Activated naive CD4-positive, alpha-beta T cell treated with anti-CD3 and anti-CD28 coated beads, Interleukin-2, amount 50 U/mL, for 24 hours (primary cell): ENCODE results near the gene SMAP2.
A peak's percentile ranks its signal among the peaks of the same experiment; 100 is the strongest.

Experiments
- H3K27ac Mint-ChIP-seq: one replicate; pipeline ENCODE4 v1.8.0; 2021; ENCODE audit warnings: mild to moderate bottlenecking, mixed read lengths
- H3K27me3 Mint-ChIP-seq: one replicate; pipeline ENCODE4 v1.8.0; 2021; ENCODE audit warnings: mixed read lengths
- H3K36me3 Mint-ChIP-seq: one replicate; pipeline ENCODE4 v1.8.0; 2021; ENCODE audit warnings: mixed read lengths
- H3K4me1 Mint-ChIP-seq: one replicate; pipeline ENCODE4 v1.8.0; 2021; ENCODE audit warnings: mixed read lengths
- H3K4me3 Mint-ChIP-seq: one replicate; pipeline ENCODE4 v1.8.0; 2021; ENCODE audit warnings: mild to moderate bottlenecking, mixed read lengths
- H3K9me3 Mint-ChIP-seq: one replicate; pipeline ENCODE4 v1.8.0; 2021; ENCODE audit warnings: mixed read lengths

Gene SMAP2

DNA sequence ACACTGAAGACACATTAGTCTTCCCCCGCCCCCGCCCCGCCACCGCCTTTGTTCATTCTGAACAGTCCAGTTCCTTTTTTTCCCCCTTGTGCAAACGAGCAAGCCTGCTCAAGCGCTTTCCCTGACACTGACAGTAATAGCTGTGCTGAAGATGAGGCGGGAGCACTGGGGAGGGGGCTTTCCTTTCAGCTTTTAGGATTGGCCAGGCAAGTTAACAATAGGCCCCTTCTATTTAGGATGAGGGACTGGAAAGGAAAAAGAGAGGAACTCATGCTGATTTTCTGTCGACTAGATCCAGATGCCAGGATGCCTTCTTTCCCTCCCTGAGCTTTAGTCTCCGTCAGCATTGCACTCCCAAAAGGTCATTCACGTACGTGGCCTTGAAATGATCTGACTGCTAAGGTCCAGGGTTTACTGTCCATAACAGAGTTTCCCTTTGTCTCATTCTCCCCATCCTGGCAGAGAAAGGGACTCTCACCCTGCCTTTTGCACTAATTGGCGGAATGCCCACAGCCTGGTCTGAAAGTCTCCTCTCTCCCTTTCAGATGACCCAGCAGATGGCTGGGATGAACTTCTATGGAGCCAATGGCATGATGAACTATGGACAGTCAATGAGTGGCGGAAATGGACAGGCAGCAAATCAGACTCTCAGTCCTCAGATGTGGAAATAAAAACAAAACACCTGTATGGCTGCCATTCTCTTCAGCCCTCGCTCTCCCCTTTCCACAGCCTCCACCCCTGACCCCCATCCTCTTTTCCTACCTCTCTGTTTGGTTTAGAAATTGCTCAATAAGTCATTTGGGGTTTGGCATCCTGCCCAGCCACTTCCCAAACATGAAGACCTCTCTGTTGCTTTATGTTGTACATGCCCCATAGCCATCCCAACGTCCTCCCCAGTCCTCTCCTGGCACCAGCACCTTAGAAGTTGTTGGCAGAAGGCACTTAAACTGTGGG lies 48.2 kb downstream of the SMAP2 start:
- Mint-ChIP-seq H3K27me3 (no peaks in the 10 kb centered on the region), H3K4me3 (no peak overlapping the region), H3K36me3 (peaks cover 53% of the 10 kb centered on the region), H3K27ac (peak overlapping the region; percentile 13), H3K4me1 (peaks cover 9% of the 10 kb centered on the region), H3K9me3 (no peaks in the 10 kb centered on the region)

DNA sequence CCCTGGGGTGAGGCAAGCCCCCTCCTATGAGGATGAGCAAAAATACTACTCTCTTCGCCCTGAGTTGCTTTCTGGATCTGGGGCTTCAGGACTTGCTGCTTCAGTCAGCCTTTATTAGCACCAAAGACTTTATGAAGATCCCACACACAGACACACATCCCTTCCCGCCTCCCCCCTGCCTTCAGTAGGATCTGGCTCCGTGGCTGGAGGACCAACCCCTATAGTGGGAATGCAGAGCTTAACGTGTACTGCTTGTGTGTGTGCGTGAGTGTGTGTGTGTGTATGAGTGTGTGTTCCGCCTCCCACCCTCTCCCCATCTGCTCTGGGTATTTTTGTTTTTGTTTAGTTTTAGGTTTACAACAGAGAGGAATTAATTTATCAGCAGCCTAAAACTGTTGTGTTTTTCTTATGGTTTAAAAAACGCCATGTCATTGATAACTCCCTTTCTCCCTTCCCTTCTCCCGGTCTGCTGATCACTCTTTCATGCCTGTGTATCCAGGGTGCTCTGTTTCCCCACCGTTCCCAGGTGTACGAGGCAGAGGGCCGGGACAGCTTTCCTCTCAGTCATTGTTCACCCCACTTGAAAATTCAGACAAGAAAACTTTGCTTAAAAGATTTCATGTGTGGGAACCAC lies 49.2 kb downstream of the SMAP2 start:
- peaks cover 9% of the 10 kb centered on the region for H3K4me1 Mint-ChIP-seq
- no peaks in the 10 kb centered on the region for H3K27me3 Mint-ChIP-seq
- no peak overlapping the region for H3K4me3 Mint-ChIP-seq
- H3K36me3 Mint-ChIP-seq, result peaks cover 46% of the 10 kb centered on the region
- H3K27ac Mint-ChIP-seq, result no peak overlapping the region
- H3K9me3 Mint-ChIP-seq, result no peaks in the 10 kb centered on the region

- H3K36me3 Mint-ChIP-seq, result peaks cover 40% of the 10 kb centered on the region
- H3K27me3 Mint-ChIP-seq, result no peaks in the 10 kb centered on the region
- H3K4me1 Mint-ChIP-seq, result peaks cover 9% of the 10 kb centered on the region
- peak overlapping the region; percentile 30 for H3K27ac Mint-ChIP-seq
- no peaks in the 10 kb centered on the region for H3K9me3 Mint-ChIP-seq
- H3K4me3 Mint-ChIP-seq, result no peak overlapping the region
Observed at GRCh38 chr1:40423264-40423642, 49.7 kb downstream of the SMAP2 start.

GRCh38 chr1:40423951-40424618 lies 50.6 kb downstream of the SMAP2 start:
- Mint-ChIP-seq H3K27me3 (no peaks in the 10 kb centered on the region), H3K4me3 (no peak overlapping the region), H3K4me1 (peaks cover 9% of the 10 kb centered on the region), H3K9me3 (no peaks in the 10 kb centered on the region), H3K27ac (peak overlapping the region; percentile 47), H3K36me3 (peaks cover 35% of the 10 kb centered on the region)

DNA sequence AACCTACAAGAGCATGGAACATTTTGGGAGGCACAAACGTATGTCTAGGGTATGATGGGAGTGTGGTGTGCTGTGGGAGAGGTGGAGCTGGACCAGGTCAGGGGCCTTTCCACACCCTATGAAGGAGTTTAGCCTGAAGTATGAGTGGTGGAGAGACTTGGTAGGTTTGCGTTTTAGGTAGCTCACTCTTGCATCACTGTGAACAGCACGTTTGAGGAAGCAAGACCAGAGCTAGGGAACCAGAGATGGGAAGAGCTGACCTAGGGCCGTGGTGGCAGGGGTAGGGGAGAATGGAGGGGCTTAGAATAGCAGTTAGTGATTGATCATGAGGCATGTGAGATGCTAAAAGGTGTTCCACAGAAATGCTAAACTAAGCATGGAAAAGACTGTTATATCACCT lies 51.7 kb downstream of the SMAP2 start:
- no peak overlapping the region for H3K4me3 Mint-ChIP-seq
- no peak overlapping the region for H3K27ac Mint-ChIP-seq
- no peaks in the 10 kb centered on the region for H3K27me3 Mint-ChIP-seq
- peaks cover 9% of the 10 kb centered on the region for H3K4me1 Mint-ChIP-seq
- H3K36me3 Mint-ChIP-seq, result peaks cover 33% of the 10 kb centered on the region
- no peaks in the 10 kb centered on the region for H3K9me3 Mint-ChIP-seq

GRCh38 chr1:40431385-40431784 lies 57.9 kb downstream of the SMAP2 start:
- Mint-ChIP-seq H3K27ac (no peak overlapping the region), H3K27me3 (no peaks in the 10 kb centered on the region)

DNA sequence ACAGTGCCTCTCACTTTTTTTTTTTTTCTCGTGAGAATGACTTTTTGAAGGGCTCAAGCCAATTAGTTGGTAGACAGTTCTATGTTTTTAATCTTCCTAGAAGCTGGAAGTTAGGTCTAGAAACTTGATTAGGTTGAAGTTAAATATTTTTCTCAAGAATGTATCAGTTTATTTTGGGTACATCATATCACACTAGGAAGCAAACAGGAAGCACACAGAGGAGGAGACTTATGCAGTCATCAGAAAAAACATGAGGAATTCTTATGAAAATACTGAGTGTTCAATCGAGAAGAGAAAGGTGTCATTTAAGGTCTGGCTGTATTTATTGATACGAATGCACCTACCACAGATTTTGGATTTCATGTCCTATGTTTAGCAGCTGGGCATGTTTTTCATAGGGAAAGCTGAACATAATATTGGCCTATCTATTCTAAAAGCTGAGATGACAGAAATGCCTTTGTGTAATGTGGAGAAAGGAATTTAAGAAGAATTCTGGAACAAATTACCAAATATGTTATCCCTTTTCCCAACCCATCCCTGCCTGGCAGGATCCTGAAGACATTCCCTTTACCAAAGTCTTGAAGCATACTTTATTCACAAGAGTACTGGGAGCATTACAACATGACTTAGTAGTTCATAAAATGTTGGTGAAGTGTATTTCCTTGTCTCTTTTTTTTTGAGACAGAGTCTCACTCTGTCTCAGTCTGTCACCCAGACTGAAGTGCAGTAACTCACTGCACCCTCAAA lies 59.3 kb downstream of the SMAP2 start:
- Mint-ChIP-seq H3K27me3 (no peaks in the 10 kb centered on the region), H3K36me3 (no peaks in the 10 kb centered on the region)

More at GRCh38 chr1:40431385-40431784, 57.9 kb downstream of the SMAP2 start:
- Mint-ChIP-seq H3K9me3 (no peaks in the 10 kb centered on the region), H3K4me3 (no peak overlapping the region), H3K4me1 (no peaks in the 10 kb centered on the region), H3K36me3 (peaks cover 4% of the 10 kb centered on the region)

GRCh38 chr1:40435471-40435870 lies 61.9 kb downstream of the SMAP2 start:
- no peaks in the 10 kb centered on the region for H3K9me3 Mint-ChIP-seq
- no peaks in the 10 kb centered on the region for H3K36me3 Mint-ChIP-seq
- no peaks in the 10 kb centered on the region for H3K27me3 Mint-ChIP-seq
- H3K4me1 Mint-ChIP-seq, result peaks cover 4% of the 10 kb centered on the region
- no peak overlapping the region for H3K4me3 Mint-ChIP-seq
- H3K27ac Mint-ChIP-seq, result no peak overlapping the region

More for the DNA sequence above, 59.3 kb downstream of the SMAP2 start:
- H3K4me1 Mint-ChIP-seq, result no peaks in the 10 kb centered on the region
- H3K4me3 Mint-ChIP-seq, result no peak overlapping the region
- no peaks in the 10 kb centered on the region for H3K9me3 Mint-ChIP-seq
- H3K27ac Mint-ChIP-seq, result no peak overlapping the region

DNA sequence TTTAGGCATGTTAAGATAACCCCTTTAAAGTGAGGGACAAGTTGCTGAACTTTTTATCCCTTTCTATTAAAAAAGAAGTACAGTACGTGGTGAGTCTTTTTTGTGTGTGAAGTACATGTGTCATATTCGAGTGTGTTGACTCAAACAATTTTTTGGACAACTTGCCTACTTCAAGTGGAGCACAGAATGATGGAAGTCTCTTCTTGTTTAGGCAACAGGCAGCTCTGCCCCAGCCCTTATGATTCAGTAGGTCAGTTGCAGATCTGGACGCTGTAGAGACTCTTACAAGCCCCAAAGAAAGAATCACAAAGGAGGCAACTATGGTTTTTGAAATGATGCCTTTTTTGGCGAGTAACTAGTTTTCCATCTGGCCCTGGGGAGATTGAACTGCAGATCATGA lies 62.3 kb downstream of the SMAP2 start:
- H3K27ac Mint-ChIP-seq, result no peak overlapping the region
- no peaks in the 10 kb centered on the region for H3K9me3 Mint-ChIP-seq
- H3K4me3 Mint-ChIP-seq, result no peak overlapping the region
- no peaks in the 10 kb centered on the region for H3K36me3 Mint-ChIP-seq
- H3K4me1 Mint-ChIP-seq, result peaks cover 4% of the 10 kb centered on the region
- H3K27me3 Mint-ChIP-seq, result no peaks in the 10 kb centered on the region

DNA sequence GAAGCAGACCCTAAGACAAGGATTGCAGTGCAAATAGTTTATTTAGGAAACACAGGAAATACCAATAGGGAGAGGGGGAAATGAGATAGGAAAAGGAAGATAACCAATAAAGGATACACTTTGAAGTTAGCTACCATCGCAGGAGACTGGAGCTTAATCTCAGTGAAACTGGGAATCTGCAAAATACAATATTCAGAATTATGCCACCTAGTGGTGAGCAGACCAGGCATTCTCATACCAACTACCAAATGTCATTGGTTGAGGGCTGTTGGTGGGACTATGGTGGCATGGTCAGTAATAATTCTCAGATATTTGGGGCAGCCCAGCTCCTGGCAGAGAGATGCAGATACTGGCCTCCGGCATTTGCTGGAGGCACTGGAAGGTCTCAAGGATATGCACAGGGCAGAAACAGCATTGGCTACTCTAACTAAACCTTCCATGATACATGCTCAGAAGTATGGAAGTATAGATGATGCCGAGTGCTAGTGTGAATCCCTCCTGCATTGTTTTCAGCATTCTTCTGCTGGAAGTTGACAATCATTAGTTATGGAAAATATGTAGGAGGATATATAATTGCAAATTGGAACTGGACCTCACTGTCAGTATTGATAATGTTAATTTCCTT lies 65.0 kb downstream of the SMAP2 start:
- Mint-ChIP-seq H3K9me3 (no peaks in the 10 kb centered on the region), H3K4me1 (peaks cover 4% of the 10 kb centered on the region), H3K27me3 (no peaks in the 10 kb centered on the region), H3K27ac (no peak overlapping the region), H3K4me3 (no peak overlapping the region), H3K36me3 (no peaks in the 10 kb centered on the region)

- peaks cover 3% of the 10 kb centered on the region for H3K36me3 Mint-ChIP-seq
- H3K27ac Mint-ChIP-seq, result no peak overlapping the region
- H3K4me1 Mint-ChIP-seq, result peaks cover 4% of the 10 kb centered on the region
- H3K9me3 Mint-ChIP-seq, result no peaks in the 10 kb centered on the region
- no peaks in the 10 kb centered on the region for H3K27me3 Mint-ChIP-seq
- H3K4me3 Mint-ChIP-seq, result no peak overlapping the region
Observed at GRCh38 chr1:40439247-40439646, 65.7 kb downstream of the SMAP2 start.

DNA sequence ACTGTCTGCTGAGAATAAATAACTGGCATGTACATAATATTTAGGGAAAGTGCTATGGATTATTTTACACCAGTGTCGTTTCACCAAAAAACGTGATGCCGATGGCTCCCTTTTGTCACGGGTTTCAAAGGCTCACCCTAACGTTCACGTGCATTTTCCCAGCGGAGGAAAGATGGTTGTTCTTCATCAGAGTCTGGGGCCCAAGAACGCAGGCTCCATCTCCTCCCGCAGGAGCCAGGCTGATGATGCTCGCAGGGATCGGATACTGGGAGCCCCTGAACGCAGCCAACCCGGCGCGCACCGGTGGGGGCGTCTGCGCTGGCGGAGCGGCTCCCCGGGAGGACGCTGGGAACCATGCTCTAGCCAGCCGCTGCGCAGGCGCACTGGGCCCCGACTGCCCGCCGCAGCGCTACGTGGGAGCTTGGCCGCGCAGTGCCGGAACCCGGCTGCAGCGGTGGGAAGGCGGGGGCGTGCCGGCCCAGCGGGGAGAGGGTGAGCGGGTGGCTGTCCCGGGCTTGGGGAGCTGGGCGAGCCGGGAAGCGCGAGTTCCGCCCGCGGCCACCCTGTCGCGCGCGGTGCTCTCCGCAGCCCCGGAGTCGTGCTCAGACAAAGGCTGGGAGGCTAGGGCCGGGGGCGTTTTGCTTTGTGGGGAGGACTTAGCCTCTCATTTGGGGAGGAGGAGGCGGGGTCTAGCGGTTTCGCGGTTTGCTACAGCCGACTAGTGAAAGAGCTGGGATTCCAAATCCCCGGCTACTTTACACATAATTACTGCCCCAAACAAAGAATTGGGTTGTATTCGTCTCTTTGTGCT lies 76.4 kb downstream of the SMAP2 start, which contains the start of gene ZFP69B:
Gene ZFP69B (plus strand): TSS at position 793 of the 811 bp plus-strand sequence. CDS start 486 bp downstream, outside the sequence.
- Mint-ChIP-seq H3K4me3 (peak within 1 kb of the TSS; percentile 91), H3K4me1 (peaks cover 36% of the 10 kb centered on the region), H3K36me3 (peaks cover 40% of the 10 kb centered on the region), H3K27ac (peak within 1 kb of the TSS; percentile 97), H3K27me3 (no peaks in the 10 kb centered on the region), H3K9me3 (peaks cover 25% of the 10 kb centered on the region)

DNA sequence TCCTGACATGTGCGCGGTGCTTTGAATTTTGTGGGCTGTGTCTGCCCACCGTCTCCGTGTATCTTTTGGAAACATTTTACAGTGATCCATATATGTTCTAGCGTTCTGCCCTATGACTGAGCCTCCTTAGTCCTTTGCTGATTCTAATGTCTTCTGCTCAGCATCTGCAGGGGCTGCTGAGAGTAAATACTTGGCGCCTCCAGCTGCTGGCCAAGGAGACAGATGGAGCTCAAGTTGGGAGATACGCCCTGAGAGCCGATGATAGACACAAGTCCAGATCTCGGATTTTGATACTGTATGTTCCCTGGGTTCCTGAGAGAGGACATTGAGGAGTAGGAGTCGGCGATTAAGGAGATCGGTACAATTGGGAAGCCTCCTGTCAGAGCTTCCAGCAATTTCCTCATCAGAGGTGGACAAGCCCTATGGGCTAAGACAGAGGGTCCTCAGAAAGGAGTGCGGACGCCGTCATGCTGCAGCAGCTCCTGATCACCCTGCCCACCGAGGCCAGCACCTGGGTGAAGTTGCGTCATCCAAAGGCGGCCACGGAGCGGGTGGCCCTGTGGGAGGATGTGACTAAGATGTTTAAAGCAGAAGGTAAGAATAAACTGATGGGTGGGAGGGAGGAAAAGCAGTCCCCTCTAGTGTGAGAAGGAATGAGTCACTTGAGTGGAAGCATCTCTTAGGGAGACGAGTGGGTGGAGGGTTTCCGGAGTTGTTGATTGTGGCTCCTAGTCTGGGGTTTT lies 77.1 kb downstream of the SMAP2 start:
- peak overlapping the region; percentile 91 for H3K4me3 Mint-ChIP-seq
- H3K36me3 Mint-ChIP-seq, result peaks cover 43% of the 10 kb centered on the region

DNA sequence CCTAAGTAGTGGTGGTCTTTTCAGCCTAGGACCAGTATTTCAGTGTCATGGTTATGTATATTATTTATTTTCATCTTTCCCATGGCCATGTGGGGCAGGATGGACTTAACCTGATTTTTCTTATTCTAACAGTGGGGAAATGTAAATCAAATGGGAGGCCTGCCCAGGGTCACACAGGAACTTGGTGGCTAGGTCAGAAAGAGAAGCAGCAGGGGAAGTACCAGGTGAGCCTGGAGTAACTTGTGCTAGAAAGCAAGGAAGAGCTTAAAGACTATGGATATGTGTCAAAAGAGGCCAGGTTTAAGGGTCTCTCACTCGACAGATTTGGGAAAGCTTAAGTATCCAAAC lies 77.7 kb downstream of the SMAP2 start:
- peaks cover 39% of the 10 kb centered on the region for H3K4me1 Mint-ChIP-seq
- peak overlapping the region; percentile 97 for H3K27ac Mint-ChIP-seq
- peaks cover 43% of the 10 kb centered on the region for H3K36me3 Mint-ChIP-seq
- H3K4me3 Mint-ChIP-seq, result peak overlapping the region; percentile 91
- no peaks in the 10 kb centered on the region for H3K27me3 Mint-ChIP-seq
- H3K9me3 Mint-ChIP-seq, result peaks cover 20% of the 10 kb centered on the region

More for the DNA sequence above, 77.1 kb downstream of the SMAP2 start:
- Mint-ChIP-seq H3K9me3 (peaks cover 22% of the 10 kb centered on the region), H3K27me3 (no peaks in the 10 kb centered on the region), H3K4me1 (peaks cover 39% of the 10 kb centered on the region), H3K27ac (peak overlapping the region; percentile 97)
